Midbrain (tissue), 1 donor: Measurements from ENCODE around the gene CCNE1.

Experiments
- DNase-seq: peaks from one replicate; lab custom pipeline; 2025; lab: John Stamatoyannopoulos, UW

The CCNE1 gene

DNA sequence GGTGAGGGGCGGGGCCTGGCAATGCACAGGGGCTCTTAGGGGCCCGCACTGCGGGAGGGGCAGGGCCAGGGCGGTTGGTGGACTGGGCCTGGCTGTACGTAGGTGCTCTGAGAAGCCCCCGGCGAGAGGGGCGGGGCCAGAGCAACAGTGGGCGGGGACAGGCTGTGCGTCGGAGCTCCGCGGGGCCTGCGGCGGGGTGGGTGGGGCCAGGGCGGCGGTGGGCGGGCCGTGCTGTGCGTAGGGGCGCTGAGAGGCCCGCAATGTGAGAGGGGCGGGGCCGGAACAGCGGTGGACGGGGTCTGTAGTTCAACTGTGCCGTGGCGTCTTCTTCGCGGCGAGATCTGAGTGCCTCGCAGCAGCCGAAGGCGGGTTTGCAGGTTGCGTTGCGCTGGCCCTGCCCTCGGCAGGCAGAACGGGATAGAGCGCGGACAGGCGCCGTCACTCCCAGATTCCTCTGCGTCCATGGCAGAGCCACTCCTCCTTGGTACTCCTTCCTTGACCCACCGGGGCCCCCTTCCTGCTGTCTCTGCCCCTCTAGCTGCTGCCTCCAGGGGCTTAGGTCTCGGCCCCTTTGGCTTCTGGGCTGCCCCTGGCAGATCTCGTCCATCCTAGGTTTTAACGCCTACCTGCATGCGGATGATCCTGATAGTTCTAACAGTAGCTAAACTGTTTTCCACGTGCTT is 33.2 kb downstream of the CCNE1 start:
- DNase-seq, result peak; percentile 78

DNA sequence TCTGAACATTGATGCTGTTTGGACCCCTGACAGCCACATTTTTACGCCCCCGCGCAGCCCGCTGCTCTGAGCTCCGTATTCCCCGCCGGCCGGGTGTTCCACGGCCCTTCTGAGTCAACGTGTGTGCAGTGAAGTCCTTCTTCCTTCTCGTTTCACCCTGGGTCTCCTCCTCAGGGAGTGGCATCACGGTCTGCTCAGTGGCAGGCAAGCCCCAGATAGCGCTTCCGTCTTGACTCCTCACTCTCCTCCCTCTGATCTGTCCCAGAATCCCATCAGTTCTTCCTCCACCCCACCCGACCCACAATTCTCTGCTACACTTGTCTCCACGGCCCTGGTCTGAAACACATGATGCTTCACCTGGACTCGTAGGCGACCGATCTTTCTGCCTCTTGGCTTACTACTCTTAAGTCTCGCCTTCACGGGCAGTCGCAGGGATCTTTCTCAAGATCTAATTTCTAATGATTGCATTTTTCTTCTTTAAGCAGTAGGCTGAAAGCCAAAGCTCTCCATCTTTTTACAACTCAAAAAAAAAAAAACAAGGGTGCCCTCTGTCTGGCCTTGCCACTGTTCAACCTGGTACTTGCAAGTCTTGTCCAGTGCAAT is 33.9 kb downstream of the CCNE1 start:
- peak; percentile 24 for DNase-seq

DNA sequence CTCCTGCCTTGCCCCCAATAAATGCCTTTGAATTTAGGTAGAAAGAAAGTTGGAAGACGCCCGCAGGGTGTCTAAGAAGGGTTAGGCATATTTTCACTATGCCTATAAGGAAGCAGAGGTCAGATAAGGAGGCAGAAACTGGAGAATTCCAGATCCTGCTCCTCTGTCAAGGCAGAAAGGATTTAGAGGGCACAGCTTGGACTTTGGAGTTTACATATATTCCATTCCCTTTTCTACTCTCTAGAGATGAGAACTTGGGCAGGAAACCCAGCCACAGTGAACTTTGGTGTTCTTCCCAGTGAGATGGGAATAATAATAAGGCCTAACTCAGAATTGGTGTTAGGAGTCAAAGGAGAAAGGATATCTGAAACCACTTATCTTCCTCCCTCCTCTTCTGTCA is 37.4 kb downstream of the CCNE1 start:
- DNase-seq, result no peak

DNA sequence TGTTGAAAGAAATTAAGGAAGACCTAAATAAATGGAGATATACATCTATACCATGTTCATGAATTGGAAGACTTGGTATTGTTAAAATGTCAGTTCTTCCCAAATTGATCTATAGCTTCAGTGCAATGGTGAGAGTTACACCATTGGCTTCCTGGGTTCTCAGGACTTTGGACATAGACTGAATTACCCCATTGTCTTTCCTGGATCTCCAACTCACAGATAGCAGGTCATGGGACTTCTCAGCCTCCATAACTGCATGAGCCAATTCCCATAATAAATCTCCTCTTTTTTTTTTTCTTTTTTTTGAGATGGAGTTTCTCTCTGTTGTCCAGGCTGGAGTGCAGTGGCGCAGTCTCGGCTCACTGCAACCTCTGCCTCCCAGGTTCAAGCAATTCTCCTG is 38.7 kb downstream of the CCNE1 start:
- no peak for DNase-seq

DNA sequence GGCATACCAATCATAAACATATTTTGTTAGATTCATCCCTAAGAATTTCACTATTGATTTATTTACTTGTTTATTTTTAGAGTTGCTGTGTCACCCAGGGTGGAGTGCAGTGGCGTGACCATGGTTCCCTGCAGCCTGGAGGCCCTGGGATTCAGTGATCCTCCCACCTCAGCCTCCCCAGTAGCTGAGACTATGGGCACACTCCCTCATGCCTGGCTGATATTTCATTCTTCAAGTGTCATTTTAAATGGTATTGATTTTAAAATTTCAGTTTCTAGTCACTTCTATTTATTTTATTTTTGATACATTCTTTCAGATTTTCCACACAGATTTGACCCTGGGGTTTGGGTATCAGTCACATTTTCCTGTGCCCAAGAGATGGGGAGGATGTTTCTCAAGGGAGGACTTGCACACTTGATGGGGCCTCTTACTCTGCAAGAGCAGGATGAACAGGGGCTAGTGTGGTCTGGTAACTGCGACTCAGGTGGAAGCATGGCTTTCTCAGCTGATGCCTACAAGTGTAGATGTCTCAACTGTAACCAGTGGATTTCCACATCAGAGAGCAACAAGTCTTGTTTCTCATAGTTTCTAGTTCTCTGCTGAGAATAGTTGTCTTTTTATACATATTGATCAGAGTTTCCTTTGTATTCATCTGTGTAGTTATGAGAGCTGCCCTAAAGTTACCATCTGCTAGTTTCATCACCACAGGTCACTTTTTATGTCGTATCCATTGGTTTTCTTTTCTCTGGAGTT is 40.2 kb downstream of the CCNE1 start:
- no peak for DNase-seq

DNA sequence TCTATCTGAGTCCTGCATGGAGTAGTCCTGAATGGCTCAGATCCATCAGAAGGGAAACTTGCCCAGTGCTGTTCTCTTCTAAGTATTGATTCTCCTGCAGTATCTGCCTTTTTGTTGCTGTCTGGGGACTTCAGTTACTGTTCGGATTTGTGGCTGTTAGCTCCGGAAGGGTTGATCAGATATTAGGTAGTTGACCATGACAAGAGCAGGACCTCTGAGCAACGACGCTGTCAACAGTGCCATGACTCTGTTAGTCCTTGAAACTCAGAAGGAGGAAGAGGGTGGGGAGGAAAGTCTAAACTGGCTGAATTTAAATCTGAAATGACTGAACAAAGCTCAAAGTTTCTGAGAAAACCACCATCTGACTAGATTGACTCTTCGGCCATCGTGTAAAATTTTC is 42.2 kb downstream of the CCNE1 start:
- no peak for DNase-seq

- no peak for DNase-seq
These were observed 43.3 kb downstream of the CCNE1 start for GRCh38 chr19:29855087-29855486.

- DNase-seq, result no peak
These were observed 44.1 kb downstream of the CCNE1 start for GRCh38 chr19:29855741-29856500.

GRCh38 chr19:29858000-29858596 is 46.3 kb downstream of the CCNE1 start:
- DNase-seq, result no peak

DNA sequence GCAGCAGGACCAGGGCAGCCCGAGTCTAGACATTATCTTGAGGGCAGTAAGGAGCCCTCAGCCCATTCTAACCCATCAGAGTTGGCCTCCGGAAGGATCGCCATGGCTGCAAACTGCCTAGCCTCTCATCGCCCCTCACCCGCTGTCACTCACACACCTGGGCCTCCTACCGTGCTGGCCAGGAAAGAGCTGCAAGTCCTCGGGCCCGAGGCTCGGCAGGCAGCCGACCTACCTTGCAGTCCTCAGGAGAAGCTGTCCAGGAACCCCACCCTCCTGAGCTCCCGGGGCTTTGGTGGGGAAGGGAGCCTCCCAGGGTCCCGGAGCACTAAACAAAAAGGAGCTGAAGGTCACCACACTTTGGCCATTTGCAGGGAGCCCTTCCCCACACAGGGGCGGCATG is 46.8 kb downstream of the CCNE1 start:
- DNase-seq, result no peak

DNA sequence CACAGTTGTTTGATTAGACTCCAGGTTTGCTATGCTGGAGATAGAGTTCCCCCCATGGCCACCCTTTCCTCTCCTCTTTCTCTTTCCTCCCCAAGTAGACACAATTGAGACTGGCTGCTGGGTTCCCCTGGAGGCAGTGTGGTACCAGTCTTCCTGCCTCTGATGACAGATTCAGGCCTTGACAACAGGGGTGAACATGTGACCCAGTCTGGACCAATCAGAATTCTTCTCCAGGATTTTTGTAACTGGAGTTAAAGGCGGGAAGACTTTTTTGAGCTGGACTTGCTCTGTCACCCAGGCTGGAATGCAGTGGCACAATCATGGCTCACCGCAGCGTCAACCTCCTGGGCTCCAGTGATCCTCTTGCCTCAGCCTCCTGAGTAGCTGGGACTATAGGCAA is 48.7 kb downstream of the CCNE1 start:
- DNase-seq, result no peak

DNA sequence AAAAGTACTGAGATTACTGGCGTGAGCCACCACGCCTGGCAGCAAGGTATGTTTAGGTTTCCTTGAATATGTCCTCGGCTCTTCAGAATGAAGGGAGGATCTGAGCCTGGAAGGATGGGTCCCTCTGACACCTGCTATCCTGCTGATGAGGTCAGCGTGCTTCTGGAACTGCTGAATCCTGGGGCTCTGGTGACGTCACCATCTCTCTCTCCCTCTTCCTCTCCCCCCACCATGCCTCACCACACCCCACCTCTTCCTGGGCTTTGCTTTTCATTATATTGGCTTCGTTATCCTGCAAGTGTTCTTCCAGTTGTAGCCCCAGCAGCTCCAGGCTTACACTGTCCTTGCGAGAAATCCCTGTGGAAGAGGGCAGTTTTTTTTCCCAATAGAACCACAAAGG is 49.8 kb downstream of the CCNE1 start:
- no peak for DNase-seq

GRCh38 chr19:29866011-29866410 is 54.2 kb downstream of the CCNE1 start:
- no peak for DNase-seq

GRCh38 chr19:29867984-29868383 is 56.2 kb downstream of the CCNE1 start:
- no peak for DNase-seq

DNA sequence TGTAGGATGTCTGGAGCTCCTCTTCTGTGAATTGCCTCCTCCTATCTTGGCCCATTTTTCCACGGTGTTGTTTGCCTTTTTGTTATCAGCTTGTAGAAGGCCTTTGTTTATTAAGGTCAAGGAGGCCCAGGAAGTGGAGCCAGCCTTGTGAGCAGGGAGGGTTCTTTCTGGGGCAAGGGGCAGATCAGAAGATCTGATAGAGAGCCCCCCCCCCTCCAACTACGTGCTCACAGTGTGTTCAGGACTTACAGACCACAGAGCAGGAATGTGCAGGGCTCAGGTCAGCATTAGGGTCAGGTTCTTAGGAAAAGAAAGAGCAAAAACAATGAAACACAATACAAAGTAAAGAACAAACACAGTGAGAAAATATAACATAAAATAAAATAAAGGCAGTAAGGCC is 59.4 kb downstream of the CCNE1 start:
- no peak for DNase-seq

DNA sequence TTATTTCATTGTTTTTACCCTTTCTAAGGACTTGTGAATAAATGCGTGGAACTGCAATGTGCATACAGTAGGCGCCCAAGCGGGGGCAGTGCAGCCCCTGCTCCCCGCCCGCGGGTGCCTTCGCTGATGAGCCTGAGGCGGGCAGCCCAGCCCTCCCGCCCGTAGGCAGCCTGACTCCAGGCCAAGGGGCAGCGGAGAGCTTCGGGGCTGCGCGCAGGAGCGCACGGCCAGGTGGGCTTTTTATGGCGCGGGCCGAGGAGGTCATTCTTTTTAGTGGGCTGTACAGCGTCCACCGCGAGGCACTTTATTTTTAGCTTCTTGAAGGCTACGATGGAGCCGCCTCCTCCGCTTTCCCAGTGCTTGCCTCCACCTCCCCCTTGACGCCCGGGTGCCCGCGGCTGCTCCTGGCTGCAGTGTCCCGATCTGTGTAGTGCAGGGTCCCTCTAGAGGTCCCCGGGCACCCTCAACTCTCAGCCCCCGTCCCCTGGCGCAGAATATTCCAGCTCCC is 60.5 kb downstream of the CCNE1 start:
- DNase-seq, result no peak

GRCh38 chr19:29873024-29873800 is 61.4 kb downstream of the CCNE1 start:
- DNase-seq, result peak; percentile 50
